GM19099 (cell line): Measurements from ENCODE around the gene HORMAD2.

Experiments used
- POLR2A ChIP-seq: IDR thresholded peaks from 3 replicates; pipeline ENCODE4 v1.6.1; 2011; ENCODE audit warnings: low read depth; ENCODE audit not compliant: insufficient read length; ENCODE audit errors: extremely low read depth

Gene HORMAD2

DNA sequence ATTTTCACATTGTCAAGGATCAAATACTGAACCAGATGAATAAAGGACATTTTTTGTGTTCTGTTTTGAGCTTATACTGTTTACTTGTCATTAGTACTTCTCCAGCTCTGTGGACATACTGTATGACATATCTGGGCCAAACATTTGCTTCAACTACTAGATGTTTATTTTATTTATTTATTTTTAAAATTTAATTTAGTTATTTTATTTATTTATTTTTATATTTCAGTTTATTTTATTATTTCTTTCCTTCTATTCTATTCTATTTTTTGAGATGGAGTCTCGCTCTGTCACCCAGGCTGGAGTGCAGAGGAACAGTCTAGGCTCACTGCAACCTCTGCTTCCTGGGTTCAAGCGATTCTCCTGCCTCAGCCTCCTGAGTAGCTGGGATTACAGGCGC, 37.0 kb downstream of the HORMAD2 start:
- TF ChIP-seq POLR2A = no peak

DNA sequence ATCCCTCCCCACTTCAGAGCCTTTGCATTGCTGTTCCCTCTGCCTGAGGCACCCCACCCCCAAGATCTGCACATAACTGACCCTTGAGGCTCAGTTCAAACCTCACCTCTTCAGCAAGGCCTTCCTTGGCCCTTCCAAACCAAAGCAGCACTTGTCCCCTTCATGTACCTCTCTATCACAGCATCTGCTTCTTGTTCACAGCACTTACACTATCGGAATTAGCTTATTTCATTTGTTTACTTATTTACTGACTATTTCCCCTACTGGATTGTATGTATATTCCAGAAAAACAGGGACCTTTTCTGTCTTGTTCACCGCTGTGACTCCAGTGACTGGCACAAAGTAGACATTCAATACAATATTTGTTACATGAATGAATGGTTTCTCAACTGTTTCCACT, 38.0 kb downstream of the HORMAD2 start:
- TF ChIP-seq POLR2A = no peak

DNA sequence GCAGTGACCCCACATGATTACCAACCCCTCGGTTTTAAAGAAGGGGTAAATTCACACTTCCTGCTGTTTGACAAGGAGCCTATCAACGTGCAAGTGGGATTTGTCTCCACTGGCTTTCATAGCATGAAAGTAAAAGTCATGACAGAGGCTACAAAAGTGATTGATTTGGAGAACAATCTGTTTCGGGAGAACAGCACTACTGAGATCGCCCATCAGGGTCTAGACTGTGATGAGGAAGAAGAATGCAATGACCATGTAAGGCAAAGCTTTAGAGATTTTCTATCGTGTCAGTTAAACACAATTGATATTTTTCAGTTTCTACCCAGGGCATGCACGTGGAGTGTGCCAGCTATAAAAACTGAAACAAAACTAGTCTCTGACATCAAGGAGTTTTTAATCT, 41.7 kb downstream of the HORMAD2 start:
- no peak for TF ChIP-seq POLR2A

DNA sequence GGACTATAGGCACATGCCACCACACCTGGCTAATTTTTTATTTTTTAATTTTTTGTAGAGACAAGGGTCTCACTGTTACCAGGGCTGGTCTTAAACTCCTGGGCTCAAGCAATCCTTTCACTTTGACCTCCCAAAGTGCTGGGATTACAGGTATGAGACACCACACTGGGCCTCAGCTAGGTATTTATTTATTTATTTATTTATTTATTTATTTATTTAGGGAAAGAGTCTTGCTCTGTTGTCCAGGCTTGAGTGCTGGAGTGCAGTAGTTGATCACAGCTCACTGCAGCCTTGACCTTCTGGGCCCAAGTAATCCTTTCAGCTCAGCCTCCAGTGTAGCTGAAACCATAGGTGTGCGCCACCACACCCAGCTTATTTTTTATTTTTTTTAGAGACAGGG, 43.2 kb downstream of the HORMAD2 start:
- no peak for TF ChIP-seq POLR2A

DNA sequence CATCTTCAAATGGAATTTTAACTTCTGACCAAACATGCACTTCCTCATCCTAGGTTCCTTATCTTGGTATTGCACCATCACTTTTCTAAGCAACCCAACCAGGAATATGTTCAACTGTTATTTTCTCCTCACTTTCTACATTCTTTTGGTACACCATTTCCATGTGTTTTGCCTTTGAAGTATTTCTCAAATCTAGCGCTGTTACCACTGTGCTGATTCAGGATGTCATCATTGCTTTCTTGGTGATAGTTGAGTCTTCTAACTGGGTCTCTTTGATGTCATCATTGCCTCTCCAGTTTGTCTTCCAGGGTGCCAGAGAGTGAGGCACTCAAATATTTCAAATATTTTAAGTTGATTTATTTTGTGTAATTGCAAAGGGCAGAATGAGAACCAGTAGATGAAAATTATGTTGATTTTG, 47.5 kb downstream of the HORMAD2 start:
- no peak for TF ChIP-seq POLR2A

DNA sequence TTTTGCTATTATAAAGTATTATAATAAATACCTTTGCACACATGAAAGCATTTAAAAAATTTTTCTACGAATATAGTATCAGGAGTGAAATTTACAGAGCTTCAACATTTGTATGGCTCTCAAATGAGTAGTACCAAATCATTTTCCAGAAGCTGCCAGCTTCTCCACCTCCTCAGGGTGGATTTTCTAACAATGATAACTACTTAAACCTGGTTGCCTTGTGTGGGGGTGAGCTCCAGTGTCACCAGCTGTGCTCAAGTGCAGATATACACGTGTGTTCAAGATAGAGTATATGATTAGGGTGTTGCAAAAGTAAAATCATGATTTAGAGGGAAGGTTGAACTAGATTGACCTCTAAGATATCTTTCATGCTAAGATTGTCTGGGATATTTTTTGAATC, 48.2 kb downstream of the HORMAD2 start:
- TF ChIP-seq POLR2A = no peak

DNA sequence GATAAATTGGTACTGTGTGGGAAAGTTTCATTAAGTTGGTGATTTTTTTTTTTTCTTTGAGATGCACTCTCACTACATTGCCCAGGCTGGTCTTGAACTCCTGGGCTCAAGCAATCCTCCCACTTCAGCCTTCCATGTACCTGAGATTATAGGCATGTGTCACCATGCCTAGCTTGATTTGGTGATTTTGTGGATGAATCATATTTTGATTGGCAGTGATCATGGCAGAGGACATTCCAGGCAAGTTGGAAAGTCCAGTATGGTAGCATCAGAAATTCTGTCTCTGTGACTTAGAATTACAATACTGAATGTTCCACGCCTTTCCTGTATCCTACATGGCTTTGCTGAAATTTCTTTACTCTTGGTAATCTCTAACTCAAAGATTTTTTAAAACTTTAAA, 49.4 kb downstream of the HORMAD2 start:
- TF ChIP-seq POLR2A = no peak

DNA sequence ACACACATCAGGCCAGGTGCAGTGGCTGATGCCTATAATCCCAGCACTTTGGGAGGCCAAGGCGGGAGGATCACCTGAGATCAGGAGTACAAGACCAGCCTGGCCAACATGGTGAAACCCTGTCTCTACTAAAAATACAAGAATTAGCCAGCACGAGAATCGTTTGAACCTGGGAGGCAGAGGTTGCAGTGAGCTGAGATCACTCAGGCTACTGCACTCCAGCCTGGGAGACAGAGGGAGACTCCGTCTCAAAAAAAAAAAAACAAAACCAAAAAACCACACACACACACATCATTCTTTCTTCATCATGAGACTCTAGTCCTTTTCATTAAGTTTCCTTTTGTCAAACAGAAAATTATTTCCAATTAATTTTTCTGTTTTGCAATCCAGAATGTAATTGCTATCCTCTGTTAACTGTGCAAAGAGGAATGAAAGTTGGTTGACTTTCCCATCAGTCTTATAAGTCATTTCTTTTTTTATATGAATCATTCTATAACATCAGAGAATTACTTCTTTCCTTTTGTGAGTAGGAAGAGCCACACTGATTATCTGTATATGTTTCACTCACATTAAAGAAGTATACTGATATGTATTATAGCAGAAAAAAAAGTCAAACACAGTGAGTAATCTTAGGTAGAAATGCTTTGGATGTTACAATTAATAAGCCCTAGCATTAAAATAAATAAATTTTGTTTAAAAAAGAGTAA, 52.2 kb downstream of the HORMAD2 start:
- TF ChIP-seq POLR2A = no peak

DNA sequence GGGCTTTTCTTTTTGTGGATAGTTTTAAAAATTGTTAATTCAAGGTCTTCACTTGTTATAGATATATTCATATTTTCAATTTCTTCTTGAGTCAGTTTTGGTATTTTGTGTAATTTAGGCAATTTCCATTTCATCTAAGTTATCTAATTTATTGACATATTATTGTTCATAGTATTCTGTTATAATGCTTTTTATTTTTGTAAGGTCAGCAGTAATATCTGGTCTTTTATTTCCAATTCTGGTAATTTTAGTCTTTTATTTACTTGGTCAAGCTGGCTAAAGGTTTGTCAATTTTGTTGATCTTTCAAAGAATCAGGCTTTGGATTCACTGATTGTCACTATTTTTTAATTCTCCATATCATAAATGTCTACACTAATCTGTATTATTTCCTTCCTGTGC, 60.1 kb downstream of the HORMAD2 start:
- no peak for TF ChIP-seq POLR2A

DNA sequence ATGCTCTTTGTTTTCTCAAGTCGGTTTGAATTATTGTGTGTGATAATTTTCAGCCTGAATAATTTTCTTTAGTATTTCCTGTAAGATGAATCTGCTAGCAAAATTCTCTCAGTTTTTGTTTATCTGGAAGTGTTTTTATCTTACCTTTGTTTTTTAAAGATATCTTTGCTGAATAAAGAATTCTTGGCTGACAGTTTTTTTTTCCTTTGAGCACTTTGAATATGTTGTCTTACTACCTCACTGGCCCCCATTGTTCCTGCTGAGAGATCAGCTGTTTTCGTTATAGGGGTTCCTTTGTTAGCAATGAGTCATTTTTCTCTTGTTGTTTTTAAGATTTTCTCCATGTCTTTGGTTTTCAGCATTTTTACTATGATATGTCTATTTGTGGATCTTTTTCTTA, 63.0 kb downstream of the HORMAD2 start:
- no peak for TF ChIP-seq POLR2A

DNA sequence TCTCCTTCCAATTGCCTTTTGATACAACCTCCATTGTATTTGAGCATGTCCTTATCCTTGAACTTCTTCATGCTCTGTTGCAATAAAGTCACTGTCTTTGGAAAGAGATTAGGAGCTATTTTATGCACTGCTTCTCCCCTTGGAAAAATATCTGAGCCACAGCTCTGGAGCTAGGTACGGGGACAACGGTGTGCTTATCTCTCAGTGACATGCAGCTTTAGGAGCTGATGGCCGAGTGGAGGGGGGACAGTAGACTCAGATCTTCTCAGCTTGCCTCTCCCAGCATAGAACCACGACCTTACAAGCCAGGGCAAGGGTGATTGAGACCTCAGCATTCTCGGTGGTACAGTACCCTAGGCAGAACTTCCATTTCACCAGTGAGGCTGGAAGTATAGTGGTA, 64.1 kb downstream of the HORMAD2 start:
- TF ChIP-seq POLR2A = no peak

DNA sequence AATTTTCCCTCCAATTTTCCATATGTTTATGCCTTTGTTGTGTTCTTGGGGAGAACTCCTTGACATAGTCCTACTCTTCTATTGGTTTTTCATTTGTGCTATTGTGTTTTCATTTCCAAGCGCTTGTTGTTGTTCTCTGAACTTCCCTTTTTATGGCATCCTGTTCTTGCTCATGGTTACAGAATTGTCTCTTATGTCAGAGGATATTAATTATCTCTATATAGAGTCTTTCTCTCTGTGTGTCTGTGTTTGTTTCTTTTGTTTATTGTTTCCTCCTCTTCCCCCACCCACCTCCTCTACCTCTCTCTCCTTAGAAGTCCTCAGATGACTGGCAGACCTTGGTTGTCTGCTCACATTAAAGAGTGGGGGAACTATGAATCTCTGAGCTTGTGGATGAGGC, 69.9 kb downstream of the HORMAD2 start:
- TF ChIP-seq POLR2A = no peak

DNA sequence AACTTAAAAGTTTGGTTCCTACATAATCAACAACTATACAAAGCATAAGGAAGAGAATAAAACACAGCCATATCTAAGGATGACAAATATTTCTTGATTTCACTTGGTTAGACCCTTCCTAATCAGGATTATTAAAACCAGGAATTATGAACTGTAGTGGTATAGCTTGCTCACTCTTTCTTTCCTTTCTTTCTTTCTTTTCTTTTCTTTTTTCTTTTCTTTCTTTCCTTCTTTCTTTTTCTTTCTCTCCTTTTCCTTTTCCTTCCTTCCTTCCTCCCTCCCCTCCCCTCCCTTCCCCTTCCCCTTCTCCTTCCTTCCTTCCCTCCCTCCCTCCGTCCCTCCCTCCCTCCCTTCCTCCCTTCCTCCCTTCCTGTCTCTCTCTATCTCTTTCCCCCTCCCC, 78.0 kb downstream of the HORMAD2 start:
- TF ChIP-seq POLR2A = no peak

DNA sequence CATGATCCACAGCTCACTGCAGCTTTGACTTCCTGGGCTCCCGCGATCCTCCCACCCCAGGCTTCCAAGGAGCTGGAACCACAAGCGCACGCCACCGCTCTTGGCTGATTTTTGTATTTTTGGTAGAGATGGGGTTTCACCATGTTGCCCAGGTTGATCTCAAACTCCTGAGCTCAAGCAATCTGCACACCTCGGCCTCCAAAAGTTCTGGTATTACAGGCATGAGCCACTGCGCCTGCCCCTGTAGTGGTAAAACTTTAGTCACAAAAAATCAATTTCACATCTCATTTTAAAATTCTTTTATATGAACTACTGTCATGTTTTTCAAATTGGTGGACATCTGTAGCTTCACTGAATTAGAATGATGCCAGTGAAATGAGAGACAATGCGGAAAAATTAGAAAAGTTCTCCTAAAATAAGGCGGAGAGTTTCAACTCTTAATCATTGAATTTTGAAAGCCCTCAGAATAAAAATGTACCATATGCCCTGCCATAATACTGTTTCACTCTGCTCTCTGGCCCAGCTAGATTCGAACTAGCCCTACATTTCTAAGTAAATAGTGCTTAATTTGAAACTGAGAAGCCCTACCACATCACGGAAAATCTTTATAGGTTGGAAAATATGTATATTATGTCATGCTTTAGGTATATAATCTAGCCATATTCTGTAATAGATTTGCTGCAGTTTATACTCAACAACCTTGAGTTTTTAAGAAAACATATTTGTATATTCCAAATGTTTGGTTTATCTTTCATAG, 78.7 kb downstream of the HORMAD2 start:
- no peak for TF ChIP-seq POLR2A

DNA sequence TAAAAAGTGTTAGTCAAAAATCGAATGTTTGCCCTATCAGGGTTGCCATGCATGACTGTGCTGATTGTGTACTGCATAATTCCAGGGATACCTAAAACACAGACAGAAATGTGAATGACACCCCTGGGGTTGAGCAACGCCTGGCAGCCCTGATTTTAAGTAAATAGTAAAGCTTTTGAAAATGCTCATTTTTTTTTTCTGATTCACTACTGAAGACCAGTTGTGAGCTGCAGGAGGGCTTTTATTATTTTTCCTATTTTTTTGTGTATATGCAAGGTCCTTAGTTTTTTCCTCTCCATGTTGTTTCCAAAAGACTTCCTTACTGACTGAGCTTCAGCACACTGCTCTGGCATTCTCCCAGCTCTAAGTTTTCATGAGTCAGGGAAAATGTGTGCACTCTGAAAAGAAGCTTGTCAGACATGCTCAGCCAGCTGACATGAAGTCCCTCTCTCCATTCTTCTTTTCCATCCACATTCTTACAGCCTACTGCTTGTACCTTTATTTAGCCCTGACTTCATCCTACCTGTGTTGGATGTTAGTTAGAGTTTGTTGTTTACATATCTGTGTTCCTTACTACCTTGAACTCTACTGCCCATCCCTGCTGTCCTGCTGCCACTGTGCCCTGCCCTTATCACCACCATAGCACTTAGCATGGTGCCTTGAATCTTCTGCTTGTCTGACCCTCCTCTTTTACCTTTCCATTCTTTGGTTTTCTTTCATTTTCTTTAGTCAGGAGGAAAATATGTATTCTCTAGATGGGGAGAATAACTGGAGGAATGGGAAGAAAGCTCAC, 79.5 kb downstream of the HORMAD2 start:
- TF ChIP-seq POLR2A = no peak

DNA sequence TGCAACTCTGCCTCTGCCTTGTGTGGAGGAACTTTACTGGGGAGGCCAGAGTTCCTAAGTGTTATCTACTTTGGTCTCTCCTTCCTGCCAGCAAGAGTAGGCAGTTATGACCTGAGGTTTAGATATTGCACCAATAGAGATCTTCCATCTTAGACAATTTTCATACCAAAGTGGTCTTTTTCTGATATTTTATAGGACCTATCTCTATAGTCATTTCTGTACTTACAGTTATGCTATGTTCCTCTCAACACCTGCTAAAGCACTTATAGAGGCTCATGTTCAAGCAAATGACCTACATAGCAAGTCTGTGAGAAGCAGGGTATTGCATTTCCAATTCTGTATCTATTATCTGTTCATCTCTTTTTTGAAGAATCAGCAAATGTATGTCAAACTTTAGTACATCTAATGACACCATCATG, 80.8 kb downstream of the HORMAD2 start:
- TF ChIP-seq POLR2A = no peak
